ENCODE data around the gene TRAPPC12. TPM values are rescaled to one million over a fixed set of nuclear protein-coding genes. Genes with fewer than 3 reads are reported as not detected.
A peak's percentile ranks its signal among the peaks of the same experiment; 100 is the strongest.

The TRAPPC12 gene
- total RNA-seq, 1 experiment from 2014 or later: 72.8 TPM

- no peaks in the 10 kb centered on the region for H3K27me3 Mint-ChIP-seq (ENCODE audit: low read depth)
Observed at GRCh38 chr2:3423492-3424170, 44.1 kb downstream of the TRAPPC12 start.

DNA sequence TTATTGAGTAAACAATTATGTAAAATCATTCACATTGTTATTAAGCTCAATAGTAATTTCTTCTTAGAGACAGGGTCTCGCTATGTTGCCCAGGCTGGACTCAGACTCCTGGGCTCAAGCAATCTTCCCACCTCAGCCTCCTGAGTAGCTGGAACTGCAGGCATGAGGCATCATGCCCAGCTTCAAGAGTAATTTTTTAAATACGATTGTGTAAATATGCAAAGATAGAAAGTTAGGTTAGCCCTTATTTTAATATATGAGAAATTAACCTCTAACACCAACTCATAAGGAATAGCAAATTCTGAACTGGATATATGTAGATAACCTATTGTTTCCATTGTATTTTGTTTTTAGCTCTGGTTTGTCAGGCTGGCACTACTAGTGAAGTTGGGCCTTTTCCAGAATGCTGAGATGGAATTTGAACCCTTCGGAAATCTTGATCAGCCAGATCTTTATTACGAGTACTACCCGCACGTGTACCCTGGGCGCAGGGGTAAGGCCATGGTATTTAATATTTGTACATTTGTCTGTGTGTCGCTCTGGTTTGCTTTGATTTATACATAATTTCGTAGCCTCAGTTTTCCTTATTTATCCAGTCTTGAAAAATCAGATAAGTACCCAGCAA is 44.8 kb downstream of the TRAPPC12 start:
- POLR2A ChIA-PET: no interaction called here
- no peaks in the 10 kb centered on the region for H3K9me3 Mint-ChIP-seq
- H3K36me3 Mint-ChIP-seq: peaks cover 26% of the 10 kb centered on the region
- H3K27me3 Mint-ChIP-seq (ENCODE audit: low read depth): no peaks in the 10 kb centered on the region
- TF ChIP-seq MLX (CRISPR knock-in tag; IDR thresholded peaks at IDR 0.05) (no peak), CDX4 (CRISPR knock-in tag; IDR thresholded peaks at IDR 0.05; ENCODE audit: borderline replicate concordance) (no peak), FOXJ3 (CRISPR knock-in tag; IDR thresholded peaks at IDR 0.05; ENCODE audit: borderline replicate concordance) (no peak), SOX15 (CRISPR knock-in tag; IDR thresholded peaks at IDR 0.05) (no peak), TEAD4 (CRISPR knock-in tag; IDR thresholded peaks at IDR 0.05) (no peak), OVOL2 (CRISPR knock-in tag; IDR thresholded peaks at IDR 0.05; ENCODE audit: borderline replicate concordance) (no peak), SMAD3 (CRISPR knock-in tag; IDR thresholded peaks at IDR 0.05; ENCODE audit: borderline replicate concordance) (no peak), ERG (CRISPR knock-in tag; IDR thresholded peaks at IDR 0.05) (no peak)
- H3K27ac Mint-ChIP-seq: no peak overlapping the region
- DNase-seq (ENCODE audit: low spot score) (no peak), ATAC-seq (no peak)
- no peaks in the 10 kb centered on the region for H3K4me1 Mint-ChIP-seq
- CTCF ChIA-PET: interaction anchor here (0.7 to 2.5 kb wide), 22 partner anchors 8 to 1655 kb away, joined by 3 to 24 read pairs (median 5); partner anchors contain the start of gene EIPR1
- H3K4me3 Mint-ChIP-seq: no peak overlapping the region

More at GRCh38 chr2:3423492-3424170, 44.1 kb downstream of the TRAPPC12 start:
- Mint-ChIP-seq H3K27ac (peak overlapping the region; percentile 19), H3K4me3 (no peak overlapping the region), H3K36me3 (peaks cover 22% of the 10 kb centered on the region), H3K9me3 (no peaks in the 10 kb centered on the region), H3K4me1 (no peaks in the 10 kb centered on the region)
- ATAC-seq (peak; percentile 91), DNase-seq (ENCODE audit: low spot score) (peak; percentile 87)
- CTCF ChIA-PET: interaction anchor here (0.6 to 2.5 kb wide), 30 partner anchors 8 to 1654 kb away, joined by 3 to 24 read pairs (median 4); partner anchors contain the start of gene EIPR1
- TF ChIP-seq, protein P1, sequence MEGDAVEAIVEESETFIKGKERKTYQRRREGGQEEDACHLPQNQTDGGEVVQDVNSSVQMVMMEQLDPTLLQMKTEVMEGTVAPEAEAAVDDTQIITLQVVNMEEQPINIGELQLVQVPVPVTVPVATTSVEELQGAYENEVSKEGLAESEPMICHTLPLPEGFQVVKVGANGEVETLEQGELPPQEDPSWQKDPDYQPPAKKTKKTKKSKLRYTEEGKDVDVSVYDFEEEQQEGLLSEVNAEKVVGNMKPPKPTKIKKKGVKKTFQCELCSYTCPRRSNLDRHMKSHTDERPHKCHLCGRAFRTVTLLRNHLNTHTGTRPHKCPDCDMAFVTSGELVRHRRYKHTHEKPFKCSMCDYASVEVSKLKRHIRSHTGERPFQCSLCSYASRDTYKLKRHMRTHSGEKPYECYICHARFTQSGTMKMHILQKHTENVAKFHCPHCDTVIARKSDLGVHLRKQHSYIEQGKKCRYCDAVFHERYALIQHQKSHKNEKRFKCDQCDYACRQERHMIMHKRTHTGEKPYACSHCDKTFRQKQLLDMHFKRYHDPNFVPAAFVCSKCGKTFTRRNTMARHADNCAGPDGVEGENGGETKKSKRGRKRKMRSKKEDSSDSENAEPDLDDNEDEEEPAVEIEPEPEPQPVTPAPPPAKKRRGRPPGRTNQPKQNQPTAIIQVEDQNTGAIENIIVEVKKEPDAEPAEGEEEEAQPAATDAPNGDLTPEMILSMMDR (IDR thresholded peaks at IDR 0.05): peak; percentile 99
- TF ChIP-seq ATF1 (CRISPR knock-in tag; IDR thresholded peaks at IDR 0.05) (no peak), ETV6 (CRISPR knock-in tag; IDR thresholded peaks at IDR 0.05) (0 out of 2 replicates have a peak, but pooled peaks have one; percentile 36)
- POLR2A ChIA-PET: no interaction called here

- Mint-ChIP-seq H3K4me3 (no peak overlapping the region), H3K27ac (no peak overlapping the region), H3K36me3 (peaks cover 34% of the 10 kb centered on the region), H3K27me3 (ENCODE audit: low read depth) (no peaks in the 10 kb centered on the region), H3K4me1 (no peaks in the 10 kb centered on the region), H3K9me3 (no peaks in the 10 kb centered on the region)
- ATAC-seq (no peak), DNase-seq (ENCODE audit: low spot score) (no peak)
- POLR2A ChIA-PET: no interaction called here
- CTCF ChIA-PET: no interaction called here
- TF ChIP-seq GTF2I (CRISPR knock-in tag; conservative IDR thresholded peaks at IDR 0.05) (no peak), ZNF219 (CRISPR knock-in tag; IDR thresholded peaks at IDR 0.05; ENCODE audit: borderline replicate concordance) (no peak), ZNF317 (CRISPR knock-in tag; IDR thresholded peaks at IDR 0.05; ENCODE audit: borderline replicate concordance, low read depth) (no peak), ATF6 (CRISPR knock-in tag; IDR thresholded peaks at IDR 0.05) (no peak), ZNF138 (CRISPR knock-in tag; conservative IDR thresholded peaks at IDR 0.05) (no peak), JAZF1 (CRISPR knock-in tag; IDR thresholded peaks at IDR 0.05) (no peak), HMGA2 (CRISPR knock-in tag; IDR thresholded peaks at IDR 0.05) (no peak), MLX (CRISPR knock-in tag; IDR thresholded peaks at IDR 0.05) (no peak), NR1H2 (CRISPR knock-in tag; IDR thresholded peaks at IDR 0.05) (no peak), NFYB (CRISPR knock-in tag; conservative IDR thresholded peaks at IDR 0.05; ENCODE audit: low read depth) (no peak), SMAD3 (CRISPR knock-in tag; IDR thresholded peaks at IDR 0.05; ENCODE audit: borderline replicate concordance) (no peak), RORB (CRISPR knock-in tag; IDR thresholded peaks at IDR 0.05) (no peak)
- TF ChIP-seq, protein P2, sequence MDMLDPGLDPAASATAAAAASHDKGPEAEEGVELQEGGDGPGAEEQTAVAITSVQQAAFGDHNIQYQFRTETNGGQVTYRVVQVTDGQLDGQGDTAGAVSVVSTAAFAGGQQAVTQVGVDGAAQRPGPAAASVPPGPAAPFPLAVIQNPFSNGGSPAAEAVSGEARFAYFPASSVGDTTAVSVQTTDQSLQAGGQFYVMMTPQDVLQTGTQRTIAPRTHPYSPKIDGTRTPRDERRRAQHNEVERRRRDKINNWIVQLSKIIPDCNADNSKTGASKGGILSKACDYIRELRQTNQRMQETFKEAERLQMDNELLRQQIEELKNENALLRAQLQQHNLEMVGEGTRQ (CRISPR knock-in tag; IDR thresholded peaks at IDR 0.05): no peak
Observed at GRCh38 chr2:3426615-3427014, 47.1 kb downstream of the TRAPPC12 start.
